ENCODE measurements around the gene CBLL1.

Gene CBLL1

GRCh38 chr7:107697321-107698049 is 46.5 kb upstream of the CBLL1 start:
- Histone ChIP-seq H3K4me2 (ENCODE audit: insufficient read depth, low read length) (no peak overlapping the region), H2AFZ (ENCODE audit: low read depth, low read length) (no peak overlapping the region), H3K4me3 (ENCODE audit: low read depth in 1 of 2, low read length in 2 of 2) (no peak overlapping the region), H3K36me3 (ENCODE audit: insufficient read depth, low read length) (no peaks in the 10 kb centered on the region), H3K27me3 (ENCODE audit: insufficient read depth, low read length, poor library complexity) (peaks cover 4% of the 10 kb centered on the region), H4K20me1 (ENCODE audit: insufficient read depth, low read length) (no peaks in the 10 kb centered on the region), H3K79me2 (ENCODE audit: insufficient read depth, low read length) (no peaks in the 10 kb centered on the region), H3K9ac (ENCODE audit: low read depth, low read length) (no peak overlapping the region), H3K9me3 (ENCODE audit: insufficient read depth, low read length, severe bottlenecking) (no peaks in the 10 kb centered on the region), H3K27ac (ENCODE audit: low read length) (no peak overlapping the region), H3K4me1 (ENCODE audit: insufficient read depth, low read length) (no peaks in the 10 kb centered on the region)
- DNase-seq (no peak), ATAC-seq (ENCODE audit: insufficient read depth, low read depth) (no peak)
- TF ChIP-seq CTCF (IDR thresholded peaks at IDR 0.05; ENCODE audit: borderline replicate concordance, extremely low read depth, low read length, poor library complexity, severe bottlenecking) (no peak), EZH2 (IDR thresholded peaks at IDR 0.05; ENCODE audit: borderline replicate concordance, low read depth, low read length, severe bottlenecking) (no peak)

GRCh38 chr7:107700570-107700969 is 43.4 kb upstream of the CBLL1 start:
- Histone ChIP-seq H3K4me1 (ENCODE audit: insufficient read depth, low read length) (no peaks in the 10 kb centered on the region), H3K4me2 (ENCODE audit: insufficient read depth, low read length) (no peak overlapping the region), H3K27me3 (ENCODE audit: insufficient read depth, low read length, poor library complexity) (no peaks in the 10 kb centered on the region), H3K27ac (ENCODE audit: low read length) (no peak overlapping the region), H3K79me2 (ENCODE audit: insufficient read depth, low read length) (no peaks in the 10 kb centered on the region), H3K9me3 (ENCODE audit: insufficient read depth, low read length, severe bottlenecking) (no peaks in the 10 kb centered on the region), H2AFZ (ENCODE audit: low read depth, low read length) (no peak overlapping the region), H3K4me3 (ENCODE audit: low read depth in 1 of 2, low read length in 2 of 2) (no peak overlapping the region), H3K36me3 (ENCODE audit: insufficient read depth, low read length) (no peaks in the 10 kb centered on the region), H3K9ac (ENCODE audit: low read depth, low read length) (no peak overlapping the region), H4K20me1 (ENCODE audit: insufficient read depth, low read length) (no peaks in the 10 kb centered on the region)
- ATAC-seq (ENCODE audit: insufficient read depth, low read depth) (no peak), DNase-seq (no peak)
- no peak for TF ChIP-seq CTCF (IDR thresholded peaks at IDR 0.05; ENCODE audit: borderline replicate concordance, extremely low read depth, low read length, poor library complexity, severe bottlenecking)

GRCh38 chr7:107701191-107701590 is 42.8 kb upstream of the CBLL1 start:
- no peaks in the 10 kb centered on the region for H3K9me3 ChIP-seq (ENCODE audit: insufficient read depth, low read length, severe bottlenecking)
- H3K27me3 ChIP-seq (ENCODE audit: insufficient read depth, low read length, poor library complexity): no peaks in the 10 kb centered on the region

More at GRCh38 chr7:107701191-107701590, 42.8 kb upstream of the CBLL1 start:
- Histone ChIP-seq H3K4me1 (ENCODE audit: insufficient read depth, low read length) (no peaks in the 10 kb centered on the region), H2AFZ (ENCODE audit: low read depth, low read length) (no peak overlapping the region), H3K27ac (ENCODE audit: low read length) (no peak overlapping the region), H3K4me2 (ENCODE audit: insufficient read depth, low read length) (no peak overlapping the region), H3K9ac (ENCODE audit: low read depth, low read length) (no peak overlapping the region), H3K36me3 (ENCODE audit: insufficient read depth, low read length) (no peaks in the 10 kb centered on the region), H4K20me1 (ENCODE audit: insufficient read depth, low read length) (no peaks in the 10 kb centered on the region), H3K4me3 (ENCODE audit: low read depth in 1 of 2, low read length in 2 of 2) (no peak overlapping the region), H3K79me2 (ENCODE audit: insufficient read depth, low read length) (no peaks in the 10 kb centered on the region)
- TF ChIP-seq CTCF (IDR thresholded peaks at IDR 0.05; ENCODE audit: borderline replicate concordance, extremely low read depth, low read length, poor library complexity, severe bottlenecking) (no peak), EZH2 (IDR thresholded peaks at IDR 0.05; ENCODE audit: borderline replicate concordance, low read depth, low read length, severe bottlenecking) (no peak)
- DNase-seq (no peak), ATAC-seq (ENCODE audit: insufficient read depth, low read depth) (no peak)

Data from DND-41 (cell line).